HAP-1 (cell line): ENCODE results near the gene HOXB6.

Experiments
- DNase-seq, 2 experiments: peaks; one replicate each; pipeline ENCODE4 v3.0.0-alpha.2; 2016 to 2020; ENCODE audit warnings: low spot score in 2 of 2
- H3K27me3 ChIP-seq: fragments of 250-450 bp; sonication (Bioruptor Pico); 2 replicates; pipeline ENCODE4 v1.5.1; 2020; ENCODE audit warnings: low read depth, mild to moderate bottlenecking, moderate library complexity
- H3K36me3 ChIP-seq: fragments of 250-450 bp; sonication (Bioruptor Pico); replicated peaks from 2 replicates; pipeline ENCODE4 v1.5.1; 2020; ENCODE audit warnings: mild to moderate bottlenecking
- H3K4me1 ChIP-seq: fragments of 250-450 bp; sonication (Bioruptor Pico); 2 replicates; pipeline ENCODE4 v1.5.1; 2020; ENCODE audit warnings: mild to moderate bottlenecking
- H3K4me3 ChIP-seq: fragments of 250-450 bp; sonication (Bioruptor Pico); 2 replicates; pipeline ENCODE4 v1.5.1; 2020; ENCODE audit warnings: mild to moderate bottlenecking, moderate library complexity
- H3K9me3 ChIP-seq: fragments of 250-450 bp; sonication (Bioruptor Pico); 2 replicates; pipeline ENCODE4 v1.5.1; 2020; ENCODE audit warnings: mild to moderate bottlenecking, moderate library complexity
- in situ Hi-C: fragments of 300-500 bp; cut with MboI; formaldehyde crosslinking; loops from 3 replicates; pipeline ENCODE4 v1.14.3; 2020; ENCODE audit warnings: low sequenced_read_pairs, inconsistent platforms, mixed read lengths

The HOXB6 gene

GRCh38 chr17:48566717-48567116 lies 38.1 kb downstream of the HOXB6 start:
- H3K9me3 ChIP-seq: no peaks in the 10 kb centered on the region
- no peaks in the 10 kb centered on the region for H3K4me1 ChIP-seq
- no peaks in the 10 kb centered on the region for H3K27me3 ChIP-seq
- DNase-seq: no peak
- no peaks in the 10 kb centered on the region for H3K36me3 ChIP-seq
- no peak overlapping the region for H3K4me3 ChIP-seq
- in situ Hi-C loops: no loop called here

GRCh38 chr17:48565925-48566710 lies 38.7 kb downstream of the HOXB6 start:
- no peaks in the 10 kb centered on the region for H3K27me3 ChIP-seq
- H3K36me3 ChIP-seq: no peaks in the 10 kb centered on the region
- H3K9me3 ChIP-seq: no peaks in the 10 kb centered on the region
- no peak overlapping the region for H3K4me3 ChIP-seq
- H3K4me1 ChIP-seq: no peaks in the 10 kb centered on the region
- in situ Hi-C loops: no loop called here
- DNase-seq: no peak

- no peaks in the 10 kb centered on the region for H3K4me1 ChIP-seq
- in situ Hi-C loops: no loop called here
- DNase-seq: no peak
- no peaks in the 10 kb centered on the region for H3K9me3 ChIP-seq
- H3K36me3 ChIP-seq: no peaks in the 10 kb centered on the region
- no peak overlapping the region for H3K4me3 ChIP-seq
- H3K27me3 ChIP-seq: no peaks in the 10 kb centered on the region
Observed at GRCh38 chr17:48565022-48565554, 39.7 kb downstream of the HOXB6 start.

GRCh38 chr17:48564188-48565021 lies 40.4 kb downstream of the HOXB6 start:
- in situ Hi-C loops: no loop called here
- DNase-seq: no peak
- no peak overlapping the region for H3K4me3 ChIP-seq
- no peaks in the 10 kb centered on the region for H3K9me3 ChIP-seq
- no peaks in the 10 kb centered on the region for H3K4me1 ChIP-seq
- H3K36me3 ChIP-seq: no peaks in the 10 kb centered on the region
- no peaks in the 10 kb centered on the region for H3K27me3 ChIP-seq

GRCh38 chr17:48563867-48564187 lies 41.0 kb downstream of the HOXB6 start:
- Histone ChIP-seq H3K4me1 (no peaks in the 10 kb centered on the region), H3K27me3 (no peaks in the 10 kb centered on the region), H3K4me3 (no peak overlapping the region), H3K9me3 (no peaks in the 10 kb centered on the region), H3K36me3 (no peaks in the 10 kb centered on the region)
- DNase-seq: no peak
- in situ Hi-C loops: no loop called here

- no peaks in the 10 kb centered on the region for H3K27me3 ChIP-seq
- H3K4me3 ChIP-seq: no peak overlapping the region
- DNase-seq: no peak
- in situ Hi-C loops: no loop called here
- H3K36me3 ChIP-seq: no peaks in the 10 kb centered on the region
- no peaks in the 10 kb centered on the region for H3K4me1 ChIP-seq
- no peaks in the 10 kb centered on the region for H3K9me3 ChIP-seq
Observed at GRCh38 chr17:48563385-48563838, 41.4 kb downstream of the HOXB6 start.

GRCh38 chr17:48562934-48563333 lies 41.9 kb downstream of the HOXB6 start:
- DNase-seq: no peak
- Histone ChIP-seq H3K4me1 (no peaks in the 10 kb centered on the region), H3K27me3 (no peaks in the 10 kb centered on the region), H3K4me3 (no peak overlapping the region), H3K9me3 (no peaks in the 10 kb centered on the region), H3K36me3 (no peaks in the 10 kb centered on the region)
- in situ Hi-C loops: no loop called here

GRCh38 chr17:48561884-48562810 lies 42.6 kb downstream of the HOXB6 start:
- Histone ChIP-seq H3K4me1 (peaks cover under 1% of the 10 kb centered on the region), H3K9me3 (no peaks in the 10 kb centered on the region), H3K4me3 (no peak overlapping the region), H3K36me3 (no peaks in the 10 kb centered on the region), H3K27me3 (no peaks in the 10 kb centered on the region)
- DNase-seq: no peak
- in situ Hi-C loops: no loop called here

- H3K4me3 ChIP-seq: no peak overlapping the region
- H3K27me3 ChIP-seq: no peaks in the 10 kb centered on the region
- no peak for DNase-seq
- H3K36me3 ChIP-seq: no peaks in the 10 kb centered on the region
- in situ Hi-C loops: no loop called here
- H3K9me3 ChIP-seq: no peaks in the 10 kb centered on the region
- H3K4me1 ChIP-seq: peaks cover 16% of the 10 kb centered on the region
Observed at GRCh38 chr17:48559840-48560817, 44.7 kb downstream of the HOXB6 start.

GRCh38 chr17:48559122-48559839 lies 45.5 kb downstream of the HOXB6 start:
- Histone ChIP-seq H3K27me3 (no peaks in the 10 kb centered on the region), H3K9me3 (no peaks in the 10 kb centered on the region), H3K4me1 (peaks cover 16% of the 10 kb centered on the region), H3K36me3 (no peaks in the 10 kb centered on the region), H3K4me3 (no peak overlapping the region)
- DNase-seq: no peak
- in situ Hi-C loops: no loop called here

GRCh38 chr17:48558831-48559121 lies 46.0 kb downstream of the HOXB6 start:
- Histone ChIP-seq H3K27me3 (no peaks in the 10 kb centered on the region), H3K4me3 (no peak overlapping the region), H3K9me3 (no peaks in the 10 kb centered on the region), H3K36me3 (no peaks in the 10 kb centered on the region), H3K4me1 (peaks cover 16% of the 10 kb centered on the region)
- no peak for DNase-seq
- in situ Hi-C loops: no loop called here

- Histone ChIP-seq H3K9me3 (no peaks in the 10 kb centered on the region), H3K27me3 (no peaks in the 10 kb centered on the region), H3K4me3 (no peak overlapping the region), H3K4me1 (peaks cover 16% of the 10 kb centered on the region), H3K36me3 (no peaks in the 10 kb centered on the region)
- in situ Hi-C loops: no loop called here
- no peak for DNase-seq
Observed at GRCh38 chr17:48558057-48558830, 46.5 kb downstream of the HOXB6 start.
